Measurements from ENCODE around the gene TM9SF4.
"Not testable (repeated sequence)": the region's sequence is repeated elsewhere in the genome, so short reads cannot be mapped to it uniquely, and the experiment has no call there.

TM9SF4 gene

GRCh38 chr20:32167552-32167951 lies 58.0 kb downstream of the TM9SF4 start:
- no peak overlapping the region for H3K4me3 ChIP-seq (ENCODE audit: low read depth, low read length)
- no peak for DNase-seq (ENCODE audit: low read depth)
- no peak for TF ChIP-seq CTCF (IDR thresholded peaks at IDR 0.05; ENCODE audit: low read depth, low read length, missing control alignments)

- no peak for DNase-seq (ENCODE audit: low read depth)
- no peak overlapping the region for H3K4me3 ChIP-seq (ENCODE audit: low read depth, low read length)
- TF ChIP-seq CTCF (IDR thresholded peaks at IDR 0.05; ENCODE audit: low read depth, low read length, missing control alignments): no peak
Measured at GRCh38 chr20:32168184-32168910, 58.8 kb downstream of the TM9SF4 start.

GRCh38 chr20:32177696-32178095 lies 68.2 kb downstream of the TM9SF4 start:
- not testable (repeated sequence) for H3K4me3 ChIP-seq (ENCODE audit: low read depth, low read length); DNase-seq (ENCODE audit: low read depth)

GRCh38 chr20:32179515-32179914 lies 70.0 kb downstream of the TM9SF4 start:
- TF ChIP-seq CTCF (IDR thresholded peaks at IDR 0.05; ENCODE audit: low read depth, low read length, missing control alignments): no peak
- no peak overlapping the region for H3K4me3 ChIP-seq (ENCODE audit: low read depth, low read length)
- no peak for DNase-seq (ENCODE audit: low read depth)

GRCh38 chr20:32179934-32180333 lies 70.4 kb downstream of the TM9SF4 start:
- no peak for DNase-seq (ENCODE audit: low read depth)
- no peak overlapping the region for H3K4me3 ChIP-seq (ENCODE audit: low read depth, low read length)
- TF ChIP-seq CTCF (IDR thresholded peaks at IDR 0.05; ENCODE audit: low read depth, low read length, missing control alignments): no peak

GRCh38 chr20:32181606-32182005 lies 72.1 kb downstream of the TM9SF4 start:
- DNase-seq (ENCODE audit: low read depth): no peak
- no peak overlapping the region for H3K4me3 ChIP-seq (ENCODE audit: low read depth, low read length)
- no peak for TF ChIP-seq CTCF (IDR thresholded peaks at IDR 0.05; ENCODE audit: low read depth, low read length, missing control alignments)

GRCh38 chr20:32183947-32184635 lies 74.6 kb downstream of the TM9SF4 start:
- TF ChIP-seq CTCF (IDR thresholded peaks at IDR 0.05; ENCODE audit: low read depth, low read length, missing control alignments): no peak
- H3K4me3 ChIP-seq (ENCODE audit: low read depth, low read length): no peak overlapping the region
- DNase-seq (ENCODE audit: low read depth): no peak

All from GM12864 (cell line).